Retinal pigment epithelial cell (primary cell): Measurements from ENCODE around the gene ABHD2.

ENCODE experiments used
- DNase-seq: peaks from one replicate; pipeline ENCODE4 v3.0.0-alpha.2; 2010; ENCODE audit warnings: low read depth
- H3K4me3 ChIP-seq: 2 replicates; pipeline ENCODE4 v1.5.1; 2011; ENCODE audit warnings: mild to moderate bottlenecking, low read length, control low read depth, moderate library complexity
- CTCF ChIP-seq: conservative IDR thresholded peaks from 2 replicates; pipeline ENCODE4 v1.5.1; 2011; ENCODE audit warnings: low read depth, low read length, control low read depth, inconsistent platforms

ABHD2 gene

GRCh38 chr15:89163271-89164055 lies 75.2 kb downstream of the ABHD2 start:
- H3K4me3 ChIP-seq, result no peak overlapping the region
- peak; percentile 94 for DNase-seq
- no peak for TF ChIP-seq CTCF

GRCh38 chr15:89164712-89165211 lies 76.5 kb downstream of the ABHD2 start:
- no peak for DNase-seq
- no peak for TF ChIP-seq CTCF
- H3K4me3 ChIP-seq, result no peak overlapping the region

GRCh38 chr15:89165677-89166076 lies 77.4 kb downstream of the ABHD2 start:
- no peak for DNase-seq
- H3K4me3 ChIP-seq, result no peak overlapping the region
- no peak for TF ChIP-seq CTCF

- peak; percentile 65 for DNase-seq
- no peak for TF ChIP-seq CTCF
- H3K4me3 ChIP-seq, result no peak overlapping the region
Measured at GRCh38 chr15:89167267-89168176, 79.3 kb downstream of the ABHD2 start.

- H3K4me3 ChIP-seq, result no peak overlapping the region
- TF ChIP-seq CTCF, result no peak
- DNase-seq, result no peak
Measured at GRCh38 chr15:89168316-89168833, 80.1 kb downstream of the ABHD2 start.

GRCh38 chr15:89170364-89170763 lies 82.1 kb downstream of the ABHD2 start:
- TF ChIP-seq CTCF, result no peak
- DNase-seq, result no peak
- H3K4me3 ChIP-seq, result no peak overlapping the region
